HFFc6 (cell line): ENCODE measurements around the gene IFFO2. TPM values are rescaled to one million over a fixed set of nuclear protein-coding genes. Genes with fewer than 3 reads are reported as not detected.

Experiments used
- DNase-seq: peaks from one replicate; pipeline ENCODE4 v3.0.0-alpha.2; 2018
- H3K27ac Mint-ChIP-seq: 2 replicates; pipeline ENCODE4 v1.8.0; 2020; ENCODE audit warnings: mild to moderate bottlenecking, mixed read lengths
- H3K27me3 Mint-ChIP-seq: 2 replicates; pipeline ENCODE4 v1.8.0; 2021; ENCODE audit warnings: mild to moderate bottlenecking, moderate library complexity, mixed read lengths; ENCODE audit not compliant: insufficient read depth
- H3K36me3 Mint-ChIP-seq: 2 replicates; pipeline ENCODE4 v1.8.0; 2021; ENCODE audit warnings: low read depth, mixed read lengths
- H3K4me1 Mint-ChIP-seq: 2 replicates; pipeline ENCODE4 v1.8.0; 2020; ENCODE audit warnings: low read depth, mixed read lengths
- H3K4me3 Mint-ChIP-seq: 2 replicates; pipeline ENCODE4 v1.8.0; 2020; ENCODE audit warnings: mild to moderate bottlenecking, moderate library complexity, mixed read lengths
- H3K9me3 Mint-ChIP-seq: 2 replicates; pipeline ENCODE4 v1.8.0; 2020; ENCODE audit warnings: mild to moderate bottlenecking, mixed read lengths
- total RNA-seq, 6 experiments: library from RNA; stranded (reverse); fragmentation: NEBNext Ultra II Directional; extraction: Animal tissue kit (Norgen Biotek cat#: 25700); gene quantifications; 2 replicates in 1 of 6; 3 replicates in 5 of 6; pipeline ENCODE4 v1.2.3, GENCODE V29; 2021
- TF ChIP-seq, protein P1 (sequence below): fragments of 200-600 bp; sonication (generic); IDR thresholded peaks from 2 replicates; pipeline ENCODE4 v1.5.0; 2021; ENCODE audit warnings: antibody characterized with exemption, mild to moderate bottlenecking

IFFO2 gene
- total RNA-seq, 6 experiments from 2014 or later: 19.9 to 28.9 (median 21.0) TPM

- TF ChIP-seq, protein P1, sequence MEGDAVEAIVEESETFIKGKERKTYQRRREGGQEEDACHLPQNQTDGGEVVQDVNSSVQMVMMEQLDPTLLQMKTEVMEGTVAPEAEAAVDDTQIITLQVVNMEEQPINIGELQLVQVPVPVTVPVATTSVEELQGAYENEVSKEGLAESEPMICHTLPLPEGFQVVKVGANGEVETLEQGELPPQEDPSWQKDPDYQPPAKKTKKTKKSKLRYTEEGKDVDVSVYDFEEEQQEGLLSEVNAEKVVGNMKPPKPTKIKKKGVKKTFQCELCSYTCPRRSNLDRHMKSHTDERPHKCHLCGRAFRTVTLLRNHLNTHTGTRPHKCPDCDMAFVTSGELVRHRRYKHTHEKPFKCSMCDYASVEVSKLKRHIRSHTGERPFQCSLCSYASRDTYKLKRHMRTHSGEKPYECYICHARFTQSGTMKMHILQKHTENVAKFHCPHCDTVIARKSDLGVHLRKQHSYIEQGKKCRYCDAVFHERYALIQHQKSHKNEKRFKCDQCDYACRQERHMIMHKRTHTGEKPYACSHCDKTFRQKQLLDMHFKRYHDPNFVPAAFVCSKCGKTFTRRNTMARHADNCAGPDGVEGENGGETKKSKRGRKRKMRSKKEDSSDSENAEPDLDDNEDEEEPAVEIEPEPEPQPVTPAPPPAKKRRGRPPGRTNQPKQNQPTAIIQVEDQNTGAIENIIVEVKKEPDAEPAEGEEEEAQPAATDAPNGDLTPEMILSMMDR: no peak
- Mint-ChIP-seq H3K9me3 (no peaks in the 10 kb centered on the region), H3K27ac (peak overlapping the region; percentile 92), H3K4me3 (peak overlapping the region; percentile 94), H3K4me1 (peaks cover 29% of the 10 kb centered on the region), H3K36me3 (no peaks in the 10 kb centered on the region), H3K27me3 (peaks cover 1% of the 10 kb centered on the region; the same call in 1 of the 2 replicates)
- DNase-seq: no peak
Measured at GRCh38 chr1:18901147-18901951, 55.1 kb downstream of the IFFO2 start.

DNA sequence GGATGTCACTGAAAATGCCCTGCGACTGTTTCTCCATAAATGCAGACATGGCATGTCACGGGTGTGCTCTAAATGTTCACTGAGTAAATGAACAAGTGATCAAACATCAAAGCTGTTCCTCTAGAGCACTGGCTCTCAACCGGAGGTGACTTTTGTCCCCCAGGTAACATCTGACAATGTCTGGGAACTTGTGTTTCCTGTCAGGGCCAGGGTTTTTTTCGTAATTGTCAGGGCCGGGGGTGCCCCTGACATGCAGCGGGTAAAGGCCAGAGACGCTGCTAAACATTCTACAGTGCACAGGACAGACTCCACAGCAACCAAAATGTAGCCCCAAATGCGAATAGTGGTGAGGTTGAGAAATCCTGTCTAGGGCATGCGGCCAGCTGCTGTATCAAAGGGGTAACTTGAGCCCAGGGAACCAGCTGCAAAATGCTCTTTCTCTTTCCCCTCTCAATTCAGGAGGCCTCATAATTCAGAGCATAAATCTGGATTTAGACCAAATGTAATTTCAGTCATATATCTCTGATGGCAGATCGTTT lies 56.1 kb downstream of the IFFO2 start:
- DNase-seq: no peak
- peaks cover 29% of the 10 kb centered on the region for H3K4me1 Mint-ChIP-seq
- H3K27ac Mint-ChIP-seq: no peak overlapping the region
- H3K9me3 Mint-ChIP-seq: no peaks in the 10 kb centered on the region
- H3K36me3 Mint-ChIP-seq: no peaks in the 10 kb centered on the region
- H3K27me3 Mint-ChIP-seq: peaks cover 1% of the 10 kb centered on the region; the same call in 1 of the 2 replicates
- TF ChIP-seq, protein P1: no peak
- no peak overlapping the region for H3K4me3 Mint-ChIP-seq

GRCh38 chr1:18899363-18900049 lies 57.0 kb downstream of the IFFO2 start:
- Mint-ChIP-seq H3K4me1 (peaks cover 37% of the 10 kb centered on the region), H3K4me3 (no peak overlapping the region), H3K27me3 (peaks cover 1% of the 10 kb centered on the region; the same call in 1 of the 2 replicates), H3K36me3 (no peaks in the 10 kb centered on the region), H3K9me3 (no peaks in the 10 kb centered on the region), H3K27ac (no peak overlapping the region)
- TF ChIP-seq, protein P1: no peak
- DNase-seq: no peak

GRCh38 chr1:18898567-18898966 lies 57.9 kb downstream of the IFFO2 start:
- Mint-ChIP-seq H3K36me3 (no peaks in the 10 kb centered on the region), H3K27me3 (no peaks in the 10 kb centered on the region), H3K4me1 (peaks cover 30% of the 10 kb centered on the region), H3K9me3 (no peaks in the 10 kb centered on the region), H3K4me3 (no peak overlapping the region), H3K27ac (no peak overlapping the region)
- TF ChIP-seq, protein P1: no peak
- DNase-seq: no peak

DNA sequence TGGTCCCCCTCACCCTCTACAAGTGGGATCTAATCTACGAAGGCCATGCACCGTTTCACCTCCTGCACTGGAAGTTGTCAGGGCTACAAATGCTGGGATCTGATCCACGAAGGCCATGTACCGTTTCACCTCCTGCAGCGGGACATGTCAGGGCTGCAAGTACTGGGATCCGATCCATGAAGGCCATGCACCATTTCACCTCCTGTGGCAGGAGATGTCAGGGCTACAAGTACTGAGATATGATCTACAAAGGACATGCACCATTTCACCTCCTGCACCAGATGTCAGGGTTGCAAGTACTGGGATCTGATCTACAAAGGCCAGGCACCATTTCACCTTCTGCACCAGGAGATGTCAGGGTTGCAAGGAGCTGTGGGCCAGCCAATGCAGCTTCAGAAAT lies 61.2 kb downstream of the IFFO2 start:
- H3K27me3 Mint-ChIP-seq: no peaks in the 10 kb centered on the region
- H3K27ac Mint-ChIP-seq: no peak overlapping the region
- H3K4me1 Mint-ChIP-seq: peaks cover 32% of the 10 kb centered on the region

More for the DNA sequence above, 61.2 kb downstream of the IFFO2 start:
- TF ChIP-seq, protein P1: no peak
- no peaks in the 10 kb centered on the region for H3K9me3 Mint-ChIP-seq
- no peak overlapping the region for H3K4me3 Mint-ChIP-seq
- no peaks in the 10 kb centered on the region for H3K36me3 Mint-ChIP-seq
- DNase-seq: no peak
